ENCODE results near the gene SLC39A9. TPM values are rescaled to one million over a fixed set of nuclear protein-coding genes. Genes with fewer than 3 reads are reported as not detected.
"Not testable (repeated sequence)": the region's sequence is repeated elsewhere in the genome, so short reads cannot be mapped to it uniquely, and the experiment has no call there.

Gene SLC39A9
- total and polyA plus RNA-seq, 4 donors, result 28.7 to 140 (median 43.1) TPM

DNA sequence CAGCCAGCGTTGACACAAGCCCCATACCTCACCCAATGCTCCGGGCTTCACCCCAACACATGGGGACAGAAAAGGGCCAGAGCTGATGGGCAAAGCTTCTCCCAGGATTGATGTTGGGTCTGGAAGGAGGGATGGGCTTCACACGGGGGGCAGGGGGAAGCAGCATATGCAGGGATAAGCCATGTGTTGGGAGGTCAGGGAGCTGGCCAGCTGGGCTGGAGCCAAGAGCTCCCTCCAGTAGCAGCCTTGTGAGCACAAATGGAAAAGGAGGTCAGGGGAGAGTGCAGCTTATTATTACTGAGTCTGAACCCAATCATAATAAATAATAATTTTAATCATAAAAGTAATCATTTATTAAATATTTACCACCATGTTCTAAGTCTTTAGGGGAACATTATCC, 95.3 kb downstream of the SLC39A9 start:
- no peaks in the 10 kb centered on the region for H3K9me3 ChIP-seq (ENCODE audit: control insufficient read depth in 4 of 4, low read length in 3 of 4)
- no peak for TF ChIP-seq JUND (IDR thresholded peaks at IDR 0.05)
- no peak for TF ChIP-seq HNF4A (conservative IDR thresholded peaks at IDR 0.05)
- TF ChIP-seq, protein P1, sequence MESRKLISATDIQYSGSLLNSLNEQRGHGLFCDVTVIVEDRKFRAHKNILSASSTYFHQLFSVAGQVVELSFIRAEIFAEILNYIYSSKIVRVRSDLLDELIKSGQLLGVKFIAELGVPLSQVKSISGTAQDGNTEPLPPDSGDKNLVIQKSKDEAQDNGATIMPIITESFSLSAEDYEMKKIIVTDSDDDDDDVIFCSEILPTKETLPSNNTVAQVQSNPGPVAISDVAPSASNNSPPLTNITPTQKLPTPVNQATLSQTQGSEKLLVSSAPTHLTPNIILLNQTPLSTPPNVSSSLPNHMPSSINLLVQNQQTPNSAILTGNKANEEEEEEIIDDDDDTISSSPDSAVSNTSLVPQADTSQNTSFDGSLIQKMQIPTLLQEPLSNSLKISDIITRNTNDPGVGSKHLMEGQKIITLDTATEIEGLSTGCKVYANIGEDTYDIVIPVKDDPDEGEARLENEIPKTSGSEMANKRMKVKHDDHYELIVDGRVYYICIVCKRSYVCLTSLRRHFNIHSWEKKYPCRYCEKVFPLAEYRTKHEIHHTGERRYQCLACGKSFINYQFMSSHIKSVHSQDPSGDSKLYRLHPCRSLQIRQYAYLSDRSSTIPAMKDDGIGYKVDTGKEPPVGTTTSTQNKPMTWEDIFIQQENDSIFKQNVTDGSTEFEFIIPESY (IDR thresholded peaks at IDR 0.05), result no peak
- TF ChIP-seq, protein P2, sequence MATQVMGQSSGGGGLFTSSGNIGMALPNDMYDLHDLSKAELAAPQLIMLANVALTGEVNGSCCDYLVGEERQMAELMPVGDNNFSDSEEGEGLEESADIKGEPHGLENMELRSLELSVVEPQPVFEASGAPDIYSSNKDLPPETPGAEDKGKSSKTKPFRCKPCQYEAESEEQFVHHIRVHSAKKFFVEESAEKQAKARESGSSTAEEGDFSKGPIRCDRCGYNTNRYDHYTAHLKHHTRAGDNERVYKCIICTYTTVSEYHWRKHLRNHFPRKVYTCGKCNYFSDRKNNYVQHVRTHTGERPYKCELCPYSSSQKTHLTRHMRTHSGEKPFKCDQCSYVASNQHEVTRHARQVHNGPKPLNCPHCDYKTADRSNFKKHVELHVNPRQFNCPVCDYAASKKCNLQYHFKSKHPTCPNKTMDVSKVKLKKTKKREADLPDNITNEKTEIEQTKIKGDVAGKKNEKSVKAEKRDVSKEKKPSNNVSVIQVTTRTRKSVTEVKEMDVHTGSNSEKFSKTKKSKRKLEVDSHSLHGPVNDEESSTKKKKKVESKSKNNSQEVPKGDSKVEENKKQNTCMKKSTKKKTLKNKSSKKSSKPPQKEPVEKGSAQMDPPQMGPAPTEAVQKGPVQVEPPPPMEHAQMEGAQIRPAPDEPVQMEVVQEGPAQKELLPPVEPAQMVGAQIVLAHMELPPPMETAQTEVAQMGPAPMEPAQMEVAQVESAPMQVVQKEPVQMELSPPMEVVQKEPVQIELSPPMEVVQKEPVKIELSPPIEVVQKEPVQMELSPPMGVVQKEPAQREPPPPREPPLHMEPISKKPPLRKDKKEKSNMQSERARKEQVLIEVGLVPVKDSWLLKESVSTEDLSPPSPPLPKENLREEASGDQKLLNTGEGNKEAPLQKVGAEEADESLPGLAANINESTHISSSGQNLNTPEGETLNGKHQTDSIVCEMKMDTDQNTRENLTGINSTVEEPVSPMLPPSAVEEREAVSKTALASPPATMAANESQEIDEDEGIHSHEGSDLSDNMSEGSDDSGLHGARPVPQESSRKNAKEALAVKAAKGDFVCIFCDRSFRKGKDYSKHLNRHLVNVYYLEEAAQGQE (IDR thresholded peaks at IDR 0.05), result no peak
- H3K9ac ChIP-seq (ENCODE audit: low read depth in 1 of 2, low read length in 2 of 2), result no peak overlapping the region
- WGBS, result 58% methylated on average over 3 of the region's 3 CpGs
- no peaks in the 10 kb centered on the region for H3K4me1 ChIP-seq (ENCODE audit: control insufficient read depth in 4 of 4, insufficient read depth in 4 of 4, low read length in 3 of 4)
- H3K27ac ChIP-seq (ENCODE audit: low read depth in 1 of 2, low read length in 2 of 2), result no peak overlapping the region
- no peak overlapping the region for H3K4me3 ChIP-seq (ENCODE audit: low read depth in 1 of 3, low read length in 3 of 3)
- no peak for DNase-seq (ENCODE audit: low spot score)
- H3K27me3 ChIP-seq (ENCODE audit: control insufficient read depth in 4 of 4, insufficient read depth in 4 of 4, low read length in 3 of 4), result no peaks in the 10 kb centered on the region
- H3K36me3 ChIP-seq (ENCODE audit: control insufficient read depth in 4 of 4, insufficient read depth in 3 of 4, low read depth in 1 of 4, low read length in 3 of 4), result no peaks in the 10 kb centered on the region

DNA sequence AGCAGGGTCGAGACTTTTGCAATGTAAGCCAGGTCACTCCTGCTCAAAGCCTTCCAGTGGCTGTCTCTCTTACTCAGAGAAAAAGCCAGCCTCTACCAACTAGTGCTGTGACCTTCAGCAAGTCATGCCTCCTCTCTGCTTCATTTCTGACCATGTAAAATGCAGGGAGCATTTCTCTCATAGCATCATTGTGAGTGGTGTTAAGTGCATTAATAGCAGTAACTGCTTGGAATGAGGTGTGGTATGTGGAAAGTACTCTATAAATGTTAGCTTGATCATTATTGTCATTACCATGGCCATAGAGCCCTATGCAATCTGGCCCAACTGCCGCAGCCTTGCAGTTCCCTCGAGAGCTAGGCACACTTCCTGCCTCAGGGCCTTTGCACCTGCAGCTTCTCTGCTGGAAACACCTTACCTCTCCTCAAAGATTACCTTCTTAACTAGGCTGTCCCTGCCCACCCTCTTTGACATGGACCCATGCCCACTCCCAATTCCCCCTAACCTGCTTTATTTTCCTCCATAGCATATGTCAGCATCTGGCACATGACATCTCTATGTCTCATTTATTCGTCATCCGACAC, 96.9 kb downstream of the SLC39A9 start:
- no peaks in the 10 kb centered on the region for H3K9me3 ChIP-seq (ENCODE audit: control insufficient read depth in 4 of 4, low read length in 3 of 4)
- H3K36me3 ChIP-seq (ENCODE audit: control insufficient read depth in 4 of 4, insufficient read depth in 3 of 4, low read depth in 1 of 4, low read length in 3 of 4), result no peaks in the 10 kb centered on the region
- H3K9ac ChIP-seq (ENCODE audit: low read depth in 1 of 2, low read length in 2 of 2), result no peak overlapping the region
- H3K27me3 ChIP-seq (ENCODE audit: control insufficient read depth in 4 of 4, insufficient read depth in 4 of 4, low read length in 3 of 4), result no peaks in the 10 kb centered on the region
- no peak overlapping the region for H3K4me3 ChIP-seq (ENCODE audit: low read depth in 1 of 3, low read length in 3 of 3)
- WGBS, result 90% methylated on average over 5 of the region's 5 CpGs
- H3K4me1 ChIP-seq (ENCODE audit: control insufficient read depth in 4 of 4, insufficient read depth in 4 of 4, low read length in 3 of 4), result no peaks in the 10 kb centered on the region
- TF ChIP-seq, protein P1 (IDR thresholded peaks at IDR 0.05), result no peak
- TF ChIP-seq NR2F2 (IDR thresholded peaks at IDR 0.05) (no peak), JUND (IDR thresholded peaks at IDR 0.05) (no peak), SP1 (IDR thresholded peaks at IDR 0.05) (no peak), TAF1 (conservative IDR thresholded peaks at IDR 0.05) (no peak), YY1 (IDR thresholded peaks at IDR 0.05) (no peak), EGR1 (IDR thresholded peaks at IDR 0.05; ENCODE audit: low read depth in 2 of 2) (no peak), RAD21 (IDR thresholded peaks at IDR 0.05) (no peak)
- TF ChIP-seq, protein P2 (IDR thresholded peaks at IDR 0.05), result no peak
- TF ChIP-seq, protein P3, sequence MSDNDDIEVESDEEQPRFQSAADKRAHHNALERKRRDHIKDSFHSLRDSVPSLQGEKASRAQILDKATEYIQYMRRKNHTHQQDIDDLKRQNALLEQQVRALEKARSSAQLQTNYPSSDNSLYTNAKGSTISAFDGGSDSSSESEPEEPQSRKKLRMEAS (IDR thresholded peaks at IDR 0.05), result no peak
- DNase-seq (ENCODE audit: low spot score), result no peak
- H3K27ac ChIP-seq (ENCODE audit: low read depth in 1 of 2, low read length in 2 of 2), result no peak overlapping the region

DNA sequence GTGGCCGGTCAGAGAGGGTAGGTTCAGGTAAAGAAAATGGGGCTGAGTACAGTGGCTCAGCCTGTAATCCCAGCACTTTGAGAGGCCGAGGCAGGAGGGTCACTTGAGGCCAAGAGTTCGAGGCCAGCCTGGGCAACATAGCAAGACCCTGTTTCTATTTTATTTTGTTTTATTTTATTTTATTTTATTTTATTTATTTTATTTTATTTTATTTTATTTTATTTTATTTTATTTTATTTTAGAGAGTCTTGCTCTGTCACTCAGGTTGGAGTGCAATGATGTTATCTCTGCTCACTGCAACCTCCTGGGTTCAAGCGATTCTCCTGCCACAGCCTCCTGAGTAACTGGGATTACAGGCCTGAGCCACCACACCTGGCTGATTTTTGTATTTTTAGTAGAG, 99.4 kb downstream of the SLC39A9 start:
- not testable (repeated sequence) for H3K9ac ChIP-seq (ENCODE audit: low read depth in 1 of 2, low read length in 2 of 2); H3K4me3 ChIP-seq (ENCODE audit: low read depth in 1 of 3, low read length in 3 of 3); H3K4me1 ChIP-seq (ENCODE audit: control insufficient read depth in 4 of 4, insufficient read depth in 4 of 4, low read length in 3 of 4); H3K9me3 ChIP-seq (ENCODE audit: control insufficient read depth in 4 of 4, low read length in 3 of 4); DNase-seq (ENCODE audit: low spot score); H3K36me3 ChIP-seq (ENCODE audit: control insufficient read depth in 4 of 4, insufficient read depth in 3 of 4, low read depth in 1 of 4, low read length in 3 of 4); H3K27me3 ChIP-seq (ENCODE audit: control insufficient read depth in 4 of 4, insufficient read depth in 4 of 4, low read length in 3 of 4); H3K27ac ChIP-seq (ENCODE audit: low read depth in 1 of 2, low read length in 2 of 2)
- WGBS, result 95% methylated on average over 4 of the region's 4 CpGs

DNA sequence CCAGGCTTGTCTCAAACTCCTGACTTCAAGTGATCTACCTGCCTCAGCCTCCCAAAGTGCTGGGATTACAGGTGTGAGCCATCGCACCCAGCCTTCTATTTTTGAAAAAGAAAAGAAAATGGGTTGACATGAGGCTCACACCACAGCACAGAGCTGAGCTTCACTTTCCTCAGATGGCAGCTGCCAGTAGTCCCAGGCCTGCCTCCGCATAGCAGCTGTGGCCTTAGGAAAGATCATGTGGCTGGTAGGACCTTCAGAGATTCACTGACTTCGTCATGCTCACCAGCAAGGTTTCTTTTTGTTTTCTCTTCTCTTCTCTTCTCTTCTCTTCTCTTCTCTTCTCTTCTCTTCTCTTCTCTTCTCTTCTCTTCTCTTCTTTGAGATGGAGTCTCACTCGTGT, 99.8 kb downstream of the SLC39A9 start:
- not testable (repeated sequence) for DNase-seq (ENCODE audit: low spot score)

More for the DNA sequence above, 99.8 kb downstream of the SLC39A9 start:
- not testable (repeated sequence) for H3K27ac ChIP-seq (ENCODE audit: low read depth in 1 of 2, low read length in 2 of 2); H3K4me1 ChIP-seq (ENCODE audit: control insufficient read depth in 4 of 4, insufficient read depth in 4 of 4, low read length in 3 of 4); H3K9me3 ChIP-seq (ENCODE audit: control insufficient read depth in 4 of 4, low read length in 3 of 4); H3K4me3 ChIP-seq (ENCODE audit: low read depth in 1 of 3, low read length in 3 of 3); H3K9ac ChIP-seq (ENCODE audit: low read depth in 1 of 2, low read length in 2 of 2); H3K27me3 ChIP-seq (ENCODE audit: control insufficient read depth in 4 of 4, insufficient read depth in 4 of 4, low read length in 3 of 4); H3K36me3 ChIP-seq (ENCODE audit: control insufficient read depth in 4 of 4, insufficient read depth in 3 of 4, low read depth in 1 of 4, low read length in 3 of 4)
- WGBS, result 94% methylated on average over 4 of the region's 4 CpGs

All from liver (tissue), 9 donors.